HepG2 (cell line): ENCODE measurements around the gene ARHGAP32. TPM values are rescaled to one million over a fixed set of nuclear protein-coding genes. Genes with fewer than 3 reads are reported as not detected.

Experiments
- ATAC-seq: fragments of 200-7000 bp; cut with Tn5 transposase; 3 replicates; pipeline ENCODE4 v1.9.1; 2020; ENCODE audit warnings: mild to moderate bottlenecking, moderate library complexity
- BruUV-seq: library from RNA; stranded (reverse); fragments of 400-500 nt; replicated peaks from 2 replicates; lab custom pipeline; 2021; lab: Mats Ljungman, UMichigan
- CTCF ChIA-PET: fragments of 300-600 bp; formaldehyde crosslinking; extraction: SDS; loops from one replicate; lab custom pipeline; 2021; ENCODE audit warnings: low total read pairs, inconsistent platforms, low intra/inter-chr PET ratio; lab: Yijun Ruan, JAX
- POLR2A ChIA-PET: fragments of 350-600 bp; sonication (Branson Sonifier 250); formaldehyde crosslinking; loops from one replicate; lab custom pipeline; 2020; ENCODE audit warnings: antibody characterized with exemption, inconsistent platforms; lab: Yijun Ruan, JAX
- DNase-seq: peaks from one replicate; pipeline ENCODE4 v3.0.0-alpha.2; 2015; ENCODE audit warnings: low spot score
- FAIRE-seq: peaks from 3 replicates; lab custom pipeline; 2011; peaks lifted over from hg19 to GRCh38; lab: Jason Lieb, UNC
- H2AFZ ChIP-seq: one replicate; pipeline ENCODE4 v1.6.1; 2011; ENCODE audit warnings: low read length, inconsistent platforms
- H3K27ac ChIP-seq: fragments of 300-600 bp; 3 replicates; pipeline ENCODE4 v1.8.0; 2011; ENCODE audit warnings: mixed run types, mild to moderate bottlenecking, mixed read lengths, low read length, inconsistent platforms; ENCODE audit not compliant: insufficient read depth; ENCODE audit errors: extremely low read length
- H3K27me3 ChIP-seq, 2 experiments: fragments of 200-600 bp in 1 of 2; 2 replicates in 1 of 2; 3 replicates in 1 of 2; pipeline versions ENCODE4 v1.6.0 to v1.8.0; 2011; ENCODE audit warnings: low read length in 2 of 2, mild to moderate bottlenecking in 2 of 2, moderate library complexity in 2 of 2, inconsistent platforms in 1 of 2; ENCODE audit not compliant: insufficient read depth in 2 of 2, control insufficient read depth in 1 of 2
- H3K36me3 ChIP-seq, 2 experiments: fragments of 200-600 bp in 1 of 2; replicated peaks in 1 of 2; 2 replicates in 1 of 2; 3 replicates in 1 of 2; pipeline versions ENCODE4 v1.5.1 to v1.8.0; 2011; ENCODE audit warnings: low read length in 2 of 2, inconsistent platforms in 1 of 2; ENCODE audit not compliant: insufficient read depth in 2 of 2, control insufficient read depth in 1 of 2
- H3K4me1 ChIP-seq: 2 replicates; pipeline ENCODE4 v1.5.1; 2012; ENCODE audit warnings: low read length, inconsistent platforms; ENCODE audit not compliant: insufficient read depth
- H3K4me2 ChIP-seq: 2 replicates; pipeline ENCODE4 v1.6.0; 2011; ENCODE audit warnings: low read depth, low read length, inconsistent platforms
- H3K4me3 ChIP-seq, 3 experiments: fragments of 200-600 bp in 1 of 3; sonication (generic), shearing (Covaris generic) in 1 of 3; replicated peaks in 1 of 3; 2 replicates each; pipeline ENCODE4 v1.5.1; 2011 to 2016; ENCODE audit warnings: low read length in 3 of 3, inconsistent platforms in 2 of 3, low read depth in 2 of 3, mild to moderate bottlenecking in 2 of 3, control low read depth in 1 of 3, mixed read lengths in 1 of 3; ENCODE audit not compliant: insufficient read depth in 1 of 3
- H3K79me2 ChIP-seq: one replicate; pipeline ENCODE4 v1.6.1; 2011; ENCODE audit warnings: low read length, inconsistent platforms; ENCODE audit not compliant: insufficient read depth
- H3K9ac ChIP-seq: 2 replicates; pipeline ENCODE4 v1.6.0; 2011; ENCODE audit warnings: mild to moderate bottlenecking, low read depth, low read length, inconsistent platforms; ENCODE audit not compliant: insufficient read depth
- H3K9me3 ChIP-seq: 2 replicates; pipeline ENCODE4 v1.5.1; 2012; ENCODE audit warnings: mild to moderate bottlenecking, low read length
- H4K20me1 ChIP-seq: 2 replicates; pipeline ENCODE4 v1.6.0; 2011; ENCODE audit warnings: inconsistent platforms, mild to moderate bottlenecking, low read length, moderate library complexity; ENCODE audit not compliant: insufficient read depth
- ADNP ChIP-seq: sonication (generic); formaldehyde crosslinking; IDR thresholded peaks from 2 replicates; pipeline ENCODE4 v1.4.0; 2020; ENCODE audit warnings: missing genetic modification reagents
- CSRNP2 ChIP-seq: sonication (generic); formaldehyde crosslinking; conservative IDR thresholded peaks from 2 replicates; pipeline ENCODE4 v1.8.0; 2022; ENCODE audit warnings: low read depth, missing genetic modification reagents
- ELF3 ChIP-seq: IDR thresholded peaks from 2 replicates; pipeline ENCODE4 v1.6.1; 2016; ENCODE audit warnings: missing genetic modification reagents, missing compliant biosample characterization
- ISL2 ChIP-seq: sonication (generic); formaldehyde crosslinking; IDR thresholded peaks from 2 replicates; pipeline ENCODE4 v1.5.0; 2020; ENCODE audit warnings: missing genetic modification reagents
- NR2C2 ChIP-seq: sonication (generic); formaldehyde crosslinking; IDR thresholded peaks from 2 replicates; pipeline ENCODE4 v1.4.0; 2020; ENCODE audit warnings: missing genetic modification reagents, mild to moderate bottlenecking, moderate library complexity, borderline replicate concordance
- RAD51 ChIP-seq: fragments of 450-650 bp; IDR thresholded peaks from 2 replicates; pipeline ENCODE4 v1.6.1; 2016; ENCODE audit warnings: borderline replicate concordance
- ZFP36L1 ChIP-seq: sonication (generic); formaldehyde crosslinking; IDR thresholded peaks from 2 replicates; pipeline ENCODE4 v1.8.0; 2022; ENCODE audit warnings: mild to moderate bottlenecking, missing genetic modification reagents, moderate library complexity
- ZKSCAN8 ChIP-seq: IDR thresholded peaks from 2 replicates; pipeline ENCODE4 v1.6.1; 2016; ENCODE audit warnings: borderline replicate concordance, missing genetic modification reagents, missing compliant biosample characterization
- ZSCAN20 ChIP-seq: sonication (generic); formaldehyde crosslinking; IDR thresholded peaks from 2 replicates; pipeline ENCODE4 v1.4.0; 2020; ENCODE audit warnings: missing genetic modification reagents, mild to moderate bottlenecking, borderline replicate concordance
- WGBS: methylation state at CpG from one replicate; pipeline ENCODE4 v1.1.6; 2017; ENCODE audit warnings: low lambda C conversion rate; 5-methylcytosine and 5-hydroxymethylcytosine counted together
- in situ Hi-C: cut with HindIII; loops from 2 replicates; pipeline ENCODE4 v1.10.0; 2017; ENCODE audit warnings: low pct_unique_long_range_greater_than_20kb; ENCODE audit not compliant: extremely low pct_ligation_motif_present
- intact Hi-C: fragments of 100-400 bp; cut with micrococcal nuclease; formaldehyde crosslinking; loops from one replicate; pipeline ENCODE4 v1.10.0; 2022; ENCODE audit not compliant: unreplicated experiment
- polyA plus RNA-seq, 8 experiments: library from polyadenylated mRNA; depleted of rRNA in 3 of 8; stranded (reverse) in 7 of 8; unstranded in 1 of 8; fragments of >200 nt; fragmentation: Illumina TruSeq in 4 of 8; extraction: Trizol in 4 of 8; gene quantifications; 2 replicates each; pipeline versions ENCODE4 v1.2.1 to v1.2.3, GENCODE V29; 2011 to 2016; ENCODE audit warnings: low read depth in 4 of 8, missing spikeins in 1 of 8, mixed read lengths in 1 of 8; ENCODE audit not compliant: insufficient read depth in 1 of 8
- total RNA-seq, 5 experiments: library from RNA; depleted of rRNA; stranded (reverse); fragments of >200 nt; fragmentation: Illumina TruSeq; extraction: Trizol; gene quantifications; 2 replicates each; pipeline ENCODE4 v1.2.3, GENCODE V29; 2016; ENCODE audit warnings: low read depth in 1 of 5

Gene ARHGAP32
- total and polyA plus RNA-seq, 2 of the 13 experiments (the other 11 are each of a cell fraction or from before 2014, with no cell fraction given) = 6.3 to 8.2 TPM

- Histone ChIP-seq H3K4me3 (no peak overlapping the region), H3K9me3 (no peaks in the 10 kb centered on the region), H3K9ac (no peak overlapping the region), H3K79me2 (no peaks in the 10 kb centered on the region), H3K4me2 (no peak overlapping the region), H3K4me1 (no peaks in the 10 kb centered on the region), H3K27ac (no peak overlapping the region), H3K27me3 (peaks cover 1 to 28% of the 10 kb centered on the region in 2 experiments; a peak in 4 of 5 replicates), H4K20me1 (no peaks in the 10 kb centered on the region), H2AFZ (no peak overlapping the region), H3K36me3 (no peaks in the 10 kb centered on the region)
- intact Hi-C loops = no loop called here
- in situ Hi-C loops = no loop called here
- no peak for FAIRE-seq
- ChIA-PET POLR2A (no interaction called here), CTCF (no interaction called here)
- WGBS = 47% methylated on average over 3 of the region's 3 CpGs
- TF ChIP-seq ZFP36L1 (no peak), CSRNP2 (CRISPR knock-in tag) (no peak), ZKSCAN8 (no peak), ELF3 (CRISPR knock-in tag) (no peak), ISL2 (CRISPR knock-in tag) (no peak), RAD51 (no peak), NR2C2 (CRISPR knock-in tag) (no peak), ADNP (CRISPR knock-in tag) (no peak), ZSCAN20 (CRISPR knock-in tag) (no peak)
- ATAC-seq = no peak
- DNase-seq = no peak
- no TSS peak for BruUV-seq
Measured at GRCh38 chr11:128931066-128931465, 261.1 kb downstream of the ARHGAP32 start.
